Ramos (cell line): Measurements from ENCODE around the gene NEUROG1.
"Not testable (repeated sequence)": the region's sequence is repeated elsewhere in the genome, so short reads cannot be mapped to it uniquely, and the experiment has no call there.

Experiments
- in situ Hi-C: fragments of 300-500 bp; cut with MboI; formaldehyde crosslinking; loops from one replicate; pipeline ENCODE4 v1.14.3; 2022; ENCODE audit warnings: low sequenced_read_pairs; ENCODE audit not compliant: unreplicated experiment

Gene NEUROG1

DNA sequence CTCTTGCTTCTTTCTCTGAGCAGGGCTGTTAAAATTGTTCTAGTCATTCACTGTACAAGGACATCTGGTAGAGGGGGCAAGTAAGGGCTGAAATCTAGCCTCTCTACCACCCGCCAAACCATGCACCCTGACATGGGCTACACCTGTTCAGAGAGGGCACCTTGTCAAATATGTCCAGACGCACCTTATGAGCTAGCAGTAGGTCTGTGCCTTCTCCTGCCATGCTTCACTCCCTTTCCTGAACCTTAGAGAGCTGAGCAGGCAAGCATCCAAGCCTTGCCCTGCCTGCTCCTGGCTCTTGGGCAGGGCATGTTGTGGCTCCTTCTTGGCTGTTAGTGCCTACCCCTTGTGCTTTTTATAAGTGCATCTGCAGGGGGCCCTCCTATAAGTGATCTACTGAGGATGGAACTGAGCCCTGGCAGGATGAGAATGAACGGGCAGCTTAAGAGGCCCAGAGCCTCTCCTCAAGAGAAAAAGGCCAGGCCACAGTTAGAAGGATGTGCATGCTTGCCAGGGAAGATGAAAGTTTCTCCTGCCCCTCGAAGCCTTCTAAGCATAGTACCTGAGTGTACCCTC is 3.8 kb upstream of the NEUROG1 start:
- in situ Hi-C loops, result no loop called here

DNA sequence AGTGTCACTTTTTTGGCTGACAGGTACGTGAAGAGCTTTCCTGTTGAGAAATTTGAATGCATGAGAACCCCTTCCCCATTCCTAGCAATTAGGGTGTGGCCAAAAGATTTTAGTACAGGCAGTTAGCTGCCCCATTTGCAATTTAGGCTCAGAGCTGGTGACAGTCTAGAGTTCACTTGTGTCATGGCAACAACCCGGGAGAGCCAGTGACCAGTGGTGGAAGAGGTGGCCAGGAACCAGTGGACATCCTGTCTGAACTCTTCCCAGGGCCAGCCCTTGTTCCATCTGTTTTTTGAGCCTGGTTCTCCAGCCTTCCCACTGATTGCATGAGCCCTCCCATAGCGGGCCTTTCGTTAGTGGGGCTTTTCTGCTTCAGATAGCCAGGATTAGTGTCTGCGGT is 2.5 kb upstream of the NEUROG1 start:
- in situ Hi-C loops, result no loop called here

GRCh38 chr5:135537745-135538144 is 2.0 kb upstream of the NEUROG1 start:
- in situ Hi-C loops, result no loop called here

DNA sequence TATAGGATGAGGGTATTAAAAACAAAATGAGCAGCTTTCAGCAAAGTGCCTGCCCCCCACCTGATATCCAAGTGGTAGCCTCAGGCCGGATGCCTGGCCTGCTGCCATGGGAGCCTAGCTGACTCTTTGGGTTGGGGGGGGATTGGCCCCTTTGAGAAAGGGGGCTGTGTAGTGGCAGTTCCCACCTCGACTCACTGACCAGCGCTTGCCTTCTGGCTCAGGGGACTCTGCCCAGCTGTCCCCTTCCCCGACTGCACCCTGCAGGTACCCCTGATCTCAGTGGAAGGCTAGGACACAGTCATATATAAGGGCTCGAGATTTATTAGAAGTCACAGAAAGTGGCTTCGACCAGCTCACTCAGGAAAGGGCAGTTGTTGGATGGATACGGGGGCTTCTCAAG is 1.5 kb upstream of the NEUROG1 start:
- in situ Hi-C loops, result no loop called here

- in situ Hi-C loops, result no loop called here
These were observed 344 bp downstream of the NEUROG1 start for GRCh38 chr5:135535420-135535819.

DNA sequence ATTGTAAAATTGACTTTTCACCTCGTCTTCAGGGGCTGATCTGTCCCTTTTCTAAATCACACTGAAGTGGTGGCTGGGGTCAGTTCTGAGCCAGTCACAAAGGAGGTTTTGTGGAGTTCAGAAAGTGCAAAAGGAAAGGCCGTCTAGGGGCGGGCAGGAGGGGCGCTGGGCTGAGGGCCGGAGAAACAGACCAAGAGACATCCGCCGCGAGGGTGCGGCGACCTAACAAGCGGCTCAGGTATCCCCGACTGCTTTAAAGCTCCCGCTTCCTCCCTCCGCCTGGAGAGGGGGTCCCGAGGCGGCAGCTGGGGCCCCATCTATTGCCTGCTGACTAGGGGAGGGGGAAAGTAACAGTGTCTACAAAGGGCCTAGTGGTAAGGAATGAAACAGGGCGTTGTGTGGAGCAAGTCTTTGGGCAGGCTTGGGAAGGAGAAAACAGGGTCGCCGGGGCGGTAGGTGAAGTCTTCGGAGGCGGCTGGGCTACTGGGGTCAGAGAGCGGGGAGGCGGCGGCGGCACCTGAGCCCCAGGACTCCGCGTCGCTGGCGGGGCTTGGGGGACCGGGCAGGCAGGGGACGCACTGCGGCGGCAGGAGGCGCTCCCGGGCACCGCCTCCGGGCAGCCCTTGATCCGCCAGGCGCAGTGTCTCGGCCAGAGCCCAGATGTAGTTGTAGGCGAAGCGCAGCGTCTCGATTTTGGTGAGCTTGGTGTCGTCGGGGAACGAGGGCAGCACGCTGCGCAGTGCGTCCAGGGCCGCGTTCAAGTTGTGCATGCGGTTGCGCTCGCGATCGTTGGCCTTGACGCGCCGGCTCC is 950 bp downstream of the NEUROG1 start:
- in situ Hi-C loops, result no loop called here

GRCh38 chr5:135533794-135534193 is 2.0 kb downstream of the NEUROG1 start:
- in situ Hi-C loops, result no loop called here

- in situ Hi-C loops, result no loop called here
These were observed 2.4 kb downstream of the NEUROG1 start for GRCh38 chr5:135533334-135533733.

DNA sequence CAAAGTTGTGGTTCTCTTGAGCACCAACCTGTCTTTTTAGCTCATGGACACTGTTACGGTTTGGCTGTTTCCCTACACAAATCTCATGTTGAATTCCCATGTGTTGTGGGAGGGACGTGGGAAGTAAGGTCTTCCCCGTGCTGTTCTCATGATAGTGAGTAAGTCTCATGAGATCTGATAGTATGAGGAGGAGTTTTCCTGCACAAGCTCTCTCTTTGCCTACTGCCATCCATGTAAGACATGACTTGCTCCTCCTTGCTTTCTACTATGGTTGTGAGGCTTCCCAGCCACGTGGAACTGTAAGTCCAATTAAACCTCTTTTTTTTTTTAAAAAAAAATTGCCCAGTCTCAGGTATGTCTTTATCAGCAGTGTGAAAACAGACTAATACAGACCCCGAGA is 6.2 kb downstream of the NEUROG1 start:
- in situ Hi-C loops, result not testable (repeated sequence)

DNA sequence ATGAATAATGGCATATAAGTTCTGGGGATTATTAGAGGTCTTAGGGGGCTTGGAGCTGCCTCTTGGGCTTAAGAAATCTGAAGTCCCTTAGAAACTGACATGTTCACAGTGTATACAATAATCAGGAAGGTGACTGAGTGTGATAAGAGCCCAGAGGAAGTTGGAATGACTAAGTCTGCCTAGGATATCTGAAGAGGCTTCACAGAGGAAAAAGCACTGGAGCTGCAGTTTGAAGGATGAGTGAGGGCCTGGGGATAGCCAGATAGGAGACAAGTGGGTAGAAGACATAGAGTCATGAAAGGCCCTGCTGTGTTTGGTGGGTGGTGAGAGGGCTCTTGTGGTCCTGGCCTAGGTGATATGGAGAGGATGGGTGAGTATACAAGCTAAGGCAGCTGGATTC is 8.8 kb downstream of the NEUROG1 start:
- in situ Hi-C loops, result no loop called here

DNA sequence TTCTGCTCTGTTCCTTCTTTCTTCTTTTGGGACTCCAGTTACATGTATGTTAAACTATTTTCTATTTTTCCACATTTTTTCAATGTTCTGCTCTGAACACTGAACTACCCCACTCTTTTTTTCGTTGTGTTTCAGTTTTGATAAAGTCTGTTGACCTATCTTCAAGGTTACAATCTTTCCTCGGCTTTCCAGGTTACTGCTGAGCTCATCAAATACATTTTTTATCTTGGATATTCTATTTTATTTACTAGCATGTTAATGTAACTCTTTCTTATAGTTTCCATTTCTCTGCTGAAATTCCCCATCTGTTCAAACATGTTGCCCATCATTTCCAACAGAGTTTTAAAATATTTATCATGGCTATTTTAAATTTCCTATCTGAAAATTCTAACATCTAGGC is 13.8 kb downstream of the NEUROG1 start:
- in situ Hi-C loops, result no loop called here

DNA sequence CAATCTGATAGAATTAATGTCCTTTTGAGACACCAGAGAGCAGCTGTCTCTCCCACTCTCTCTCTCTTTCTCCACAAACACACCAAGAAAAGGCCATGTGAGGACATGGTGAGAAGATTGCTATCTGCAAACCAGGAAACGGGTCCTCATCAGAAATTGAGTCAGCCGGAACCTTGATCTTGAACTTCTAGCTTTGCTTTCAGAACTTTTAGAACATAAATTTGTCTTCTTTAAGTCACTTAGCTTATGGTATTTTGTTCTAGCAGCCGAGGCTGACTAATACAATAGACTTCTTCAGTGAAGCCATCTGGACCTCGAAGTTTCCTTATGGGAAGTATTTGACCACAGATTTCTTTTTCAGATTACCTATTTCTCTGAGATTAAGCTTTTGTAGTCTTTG is 18.1 kb downstream of the NEUROG1 start:
- in situ Hi-C loops, result no loop called here

- in situ Hi-C loops, result no loop called here
These were observed 21.6 kb downstream of the NEUROG1 start for GRCh38 chr5:135514116-135514515.

- in situ Hi-C loops, result no loop called here
These were observed 23.8 kb downstream of the NEUROG1 start for GRCh38 chr5:135511761-135512575.

GRCh38 chr5:135509995-135510394 is 25.8 kb downstream of the NEUROG1 start:
- in situ Hi-C loops, result no loop called here

DNA sequence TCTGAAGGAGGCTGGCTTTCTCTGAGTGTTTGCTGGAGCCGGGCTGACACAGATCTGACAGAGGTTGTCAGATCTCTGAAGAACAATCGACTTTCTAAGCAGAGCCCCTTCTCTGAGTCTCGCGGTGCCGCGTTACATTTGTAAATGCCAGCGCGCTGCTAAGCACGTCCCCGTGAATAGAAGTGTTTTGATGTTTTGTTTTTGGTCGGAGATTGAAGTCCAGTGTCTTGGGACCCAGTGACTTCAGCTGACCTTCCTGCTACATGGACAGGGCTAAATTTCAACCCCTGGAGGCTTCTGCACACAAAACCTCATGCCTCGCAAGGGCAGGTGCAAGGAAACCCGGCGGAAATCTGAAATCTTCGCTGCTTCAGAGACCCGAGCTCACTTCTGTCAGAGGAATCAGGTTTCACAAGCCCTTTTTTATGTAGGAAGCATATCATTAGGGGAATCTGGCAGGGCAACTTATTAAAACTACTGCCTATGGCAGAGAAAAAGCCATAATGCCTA is 27.2 kb downstream of the NEUROG1 start:
- in situ Hi-C loops, result no loop called here

DNA sequence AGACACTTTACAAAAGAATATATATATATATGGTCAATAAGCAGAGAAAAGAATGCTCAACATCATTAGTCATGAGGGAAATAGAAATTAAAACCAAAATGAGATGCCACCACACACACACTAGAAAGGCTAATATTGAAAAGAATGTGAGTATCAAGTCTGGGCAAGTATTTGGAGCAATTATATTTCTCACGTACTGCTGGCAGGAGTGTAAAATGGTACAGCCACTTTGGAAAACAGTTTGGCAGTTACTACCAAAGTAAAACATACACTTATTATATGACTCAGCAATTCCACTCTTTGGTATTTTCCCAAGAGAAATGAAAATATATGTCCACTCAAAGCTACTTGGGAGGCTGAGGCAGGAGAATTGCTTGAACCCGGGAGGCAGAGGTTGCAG is 29.8 kb downstream of the NEUROG1 start:
- in situ Hi-C loops, result no loop called here

GRCh38 chr5:135504376-135504775 is 31.4 kb downstream of the NEUROG1 start:
- in situ Hi-C loops, result no loop called here

GRCh38 chr5:135503871-135504270 is 31.9 kb downstream of the NEUROG1 start:
- in situ Hi-C loops, result no loop called here

DNA sequence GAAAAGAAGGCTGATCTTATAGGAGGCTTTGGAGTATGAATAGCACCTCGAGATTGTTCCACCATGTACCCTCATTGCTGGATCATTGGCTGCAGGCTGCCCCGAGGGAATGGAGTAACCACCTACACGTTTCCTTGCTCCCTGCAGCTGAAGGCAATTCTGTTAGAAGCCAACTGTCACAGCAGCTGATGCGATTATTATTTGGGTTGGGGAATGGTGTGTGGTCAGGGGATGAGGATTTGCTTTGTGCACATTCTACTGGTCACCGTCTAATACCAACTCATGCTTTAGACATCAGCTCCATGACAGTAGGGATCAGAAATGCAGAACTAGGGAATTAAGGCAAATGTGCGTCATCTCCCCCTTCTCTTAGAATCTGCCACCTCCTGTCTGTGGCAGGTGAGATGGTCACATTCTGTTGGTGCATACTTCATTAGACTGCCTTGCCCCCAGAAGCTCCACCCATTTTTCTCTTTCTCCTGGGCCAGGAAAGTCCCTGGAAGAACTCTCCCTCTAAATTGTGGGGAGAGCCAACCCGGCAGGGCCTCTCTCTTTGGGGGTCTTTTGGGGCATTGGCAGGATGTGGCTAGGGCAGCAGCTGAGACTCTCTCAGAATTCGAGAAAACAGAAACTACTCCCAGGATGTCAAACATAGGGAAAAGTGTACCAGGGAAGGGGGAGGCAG is 32.8 kb downstream of the NEUROG1 start:
- in situ Hi-C loops, result no loop called here
